K562 (cell line): Measurements from ENCODE around the gene GLUL. TPM values are rescaled to one million over a fixed set of nuclear protein-coding genes. Genes with fewer than 3 reads are reported as not detected.

Experiments
- ATAC-seq: fragments of 200-7000 bp; cut with Tn5 transposase; 3 replicates; pipeline ENCODE4 v1.9.1; 2020; ENCODE audit warnings: moderate library complexity
- BruUV-seq: library from RNA; stranded (reverse); fragments of 400-500 nt; replicated peaks from 2 replicates; lab custom pipeline; 2021; lab: Mats Ljungman, UMichigan
- CTCF ChIA-PET: fragments of 300-600 bp; formaldehyde crosslinking; extraction: SDS; loops from one replicate; lab custom pipeline; 2021; ENCODE audit warnings: low intra/inter-chr PET ratio; lab: Yijun Ruan, JAX
- POLR2A ChIA-PET: fragments of 300-600, 350-650 bp; sonication (Branson Sonifier 250); formaldehyde crosslinking; extraction: SDS; loops from one replicate; lab custom pipeline; 2021; ENCODE audit warnings: antibody characterized with exemption, inconsistent platforms; lab: Yijun Ruan, JAX
- DNase-seq, 4 experiments: peaks; one replicate each; pipeline versions ENCODE4 v3.0.0 to v3.0.0-alpha.2; 2011 to 2018; ENCODE audit warnings: low spot score in 3 of 4, mixed read lengths in 3 of 4; ENCODE audit errors: extremely low read depth in 1 of 4
- FAIRE-seq: peaks from 2 replicates; lab custom pipeline; 2011; peaks lifted over from hg19 to GRCh38; lab: Jason Lieb, UNC
- H2AFZ ChIP-seq: 2 replicates; pipeline ENCODE4 v1.6.0; 2011; ENCODE audit warnings: low read depth, low read length, control low read depth, inconsistent platforms
- H3K27ac ChIP-seq: fragments of 200-600 bp; 3 replicates; pipeline ENCODE4 v1.8.0; 2011; ENCODE audit warnings: low read depth, mild to moderate bottlenecking, control low read depth, inconsistent platforms, low read length, moderate library complexity, mixed read lengths; ENCODE audit errors: extremely low read depth
- H3K27me3 ChIP-seq, 2 experiments: fragments of 300-600 bp in 1 of 2; 2 replicates in 1 of 2; 3 replicates in 1 of 2; pipeline versions ENCODE4 v1.6.0 to v1.8.0; 2011; ENCODE audit warnings: inconsistent platforms in 2 of 2, low read length in 2 of 2, mild to moderate bottlenecking in 1 of 2, mixed read lengths in 1 of 2, moderate library complexity in 1 of 2; ENCODE audit not compliant: control insufficient read depth in 2 of 2, insufficient read depth in 2 of 2
- H3K36me3 ChIP-seq: fragments of 300-600 bp; 3 replicates; pipeline ENCODE4 v1.8.0; 2011; ENCODE audit warnings: mild to moderate bottlenecking, low read length, inconsistent platforms; ENCODE audit not compliant: control insufficient read depth, insufficient read depth
- H3K4me1 ChIP-seq, 2 experiments: fragments of 200-600 bp in 1 of 2; replicated peaks in 1 of 2; 2 replicates in 1 of 2; 3 replicates in 1 of 2; pipeline versions ENCODE4 v1.5.1 to v1.8.0; 2011; ENCODE audit warnings: inconsistent platforms in 2 of 2, low read length in 2 of 2, mild to moderate bottlenecking in 1 of 2, mixed read lengths in 1 of 2, moderate library complexity in 1 of 2; ENCODE audit not compliant: control insufficient read depth in 2 of 2, insufficient read depth in 2 of 2
- H3K4me2 ChIP-seq: 2 replicates; pipeline ENCODE4 v1.6.1; 2011; ENCODE audit warnings: low read length, control low read depth, inconsistent platforms, mixed read lengths; ENCODE audit not compliant: insufficient read depth
- H3K4me3 ChIP-seq: fragments of 200-600 bp; sonication (generic), shearing (Covaris generic); 2 replicates; pipeline ENCODE4 v1.5.1; 2016; ENCODE audit warnings: control low read depth, inconsistent platforms
- H3K79me2 ChIP-seq: fragments of 200-600 bp; 3 replicates; pipeline ENCODE4 v1.8.0; 2011; ENCODE audit warnings: low read length, inconsistent platforms; ENCODE audit not compliant: control insufficient read depth, insufficient read depth
- H3K9ac ChIP-seq, 2 experiments: 2 replicates each; pipeline versions ENCODE4 v1.6.0 to v1.6.1; 2011; ENCODE audit warnings: low read depth in 2 of 2, low read length in 2 of 2, control low read depth in 1 of 2, inconsistent platforms in 1 of 2, mild to moderate bottlenecking in 1 of 2, mixed read lengths in 1 of 2; ENCODE audit not compliant: insufficient read depth in 1 of 2
- H3K9me1 ChIP-seq: one replicate; pipeline ENCODE4 v1.6.0; 2011; ENCODE audit warnings: inconsistent platforms, mild to moderate bottlenecking, low read length, moderate library complexity; ENCODE audit not compliant: control insufficient read depth, insufficient read depth
- H3K9me3 ChIP-seq: replicated peaks from 2 replicates; pipeline ENCODE4 v1.5.1; 2011; ENCODE audit warnings: low read depth, low read length, inconsistent platforms; ENCODE audit not compliant: control insufficient read depth, insufficient read depth
- H4K20me1 ChIP-seq: replicated peaks from 2 replicates; pipeline ENCODE4 v1.6.1; 2011; ENCODE audit warnings: low read length, inconsistent platforms, mixed read lengths; ENCODE audit not compliant: control insufficient read depth, insufficient read depth
- BCOR ChIP-seq: fragments of 450-650 bp; IDR thresholded peaks from 2 replicates; pipeline ENCODE4 v1.6.1; 2016
- JUN ChIP-seq, 2 experiments: sonication (generic) in 1 of 2; formaldehyde crosslinking in 1 of 2; IDR thresholded peaks; 2 replicates each; pipeline versions ENCODE4 v1.6.1 to v1.8.0; 2012 to 2022; ENCODE audit warnings: borderline replicate concordance in 2 of 2, mild to moderate bottlenecking in 2 of 2, improper control_type of control experiment in 1 of 2, low read depth in 1 of 2, low read length in 1 of 2, missing genetic modification reagents in 1 of 2
- MAFG ChIP-seq: fragments of 450-650 bp; conservative IDR thresholded peaks from 2 replicates; pipeline ENCODE4 v1.6.1; 2016; ENCODE audit warnings: missing genetic modification characterization, missing compliant biosample characterization
- NCOR1 ChIP-seq: fragments of 450-650 bp; IDR thresholded peaks from 2 replicates; pipeline ENCODE4 v1.6.1; 2016; ENCODE audit warnings: mild to moderate bottlenecking, moderate library complexity
- RBM15 ChIP-seq: fragments of 200-400 bp; formaldehyde crosslinking; IDR thresholded peaks from 2 replicates; pipeline ENCODE4 v1.6.1; 2018; ENCODE audit warnings: mild to moderate bottlenecking, low read length, moderate library complexity; ENCODE audit not compliant: insufficient read depth
- TRIM24 ChIP-seq, 2 experiments: fragments of 450-650 bp; IDR thresholded peaks; 2 replicates each; pipeline ENCODE4 v1.6.1; 2016
- ZNF146 ChIP-seq: IDR thresholded peaks from one replicate; pipeline ENCODE4 v1.6.1; 2018; ENCODE audit warnings: missing compliant biosample characterization; ENCODE audit not compliant: unreplicated experiment
- WGBS: fragments of 100-300 bp; shearing (Covaris generic); methylation state at CpG from one replicate; pipeline ENCODE4 v1.1.6; 2016; ENCODE audit warnings: low coverage, mixed read lengths; ENCODE audit not compliant: insufficient coverage; ENCODE audit errors: missing lambda C conversion rate; 5-methylcytosine and 5-hydroxymethylcytosine counted together
- in situ Hi-C: fragments of 300-500 bp; cut with MboI; formaldehyde crosslinking; loops from 4 replicates; pipeline ENCODE4 v1.15.0; 2018; ENCODE audit warnings: inconsistent platforms, mixed read lengths
- intact Hi-C: fragments of 100-400 bp; cut with micrococcal nuclease; formaldehyde crosslinking; loops from 2 replicates; pipeline ENCODE4 v1.14.2; 2022
- polyA plus RNA-seq, 8 experiments: library from polyadenylated mRNA; depleted of rRNA in 4 of 8; stranded (reverse) in 5 of 8; unstranded in 3 of 8; fragments of >200 nt; fragmentation: Nextera tagmentation in 2 of 8; fragmentation: Illumina TruSeq in 1 of 8; extraction: Ambion mirVana in 2 of 8; extraction: Trizol in 1 of 8; gene quantifications; 2 replicates each; pipeline versions ENCODE4 v1.2.1 to v1.2.3, GENCODE V29; 2011 to 2014; ENCODE audit warnings: inconsistent platforms in 1 of 8, missing spikeins in 1 of 8
- total RNA-seq, 7 experiments: library from RNA; depleted of rRNA in 6 of 7; stranded (reverse); fragments of >200 nt in 6 of 7; fragmentation: Illumina TruSeq in 2 of 7; extraction: Trizol in 2 of 7; gene quantifications; 2 replicates each; pipeline versions ENCODE4 v1.2.1 to v1.2.3, GENCODE V29; 2011 to 2021; ENCODE audit warnings: low replicate concordance in 1 of 7
- TF ChIP-seq, protein P1 (sequence below), 2 experiments: fragments of 450-650 bp in 1 of 2; sonication (generic) in 1 of 2; formaldehyde crosslinking in 1 of 2; IDR thresholded peaks in 1 of 2; conservative IDR thresholded peaks in 1 of 2; 2 replicates each; pipeline versions ENCODE4 v1.6.1 to v1.8.1; 2016 to 2023; ENCODE audit warnings: mild to moderate bottlenecking in 2 of 2, moderate library complexity in 2 of 2, inconsistent platforms in 1 of 2, missing genetic modification reagents in 1 of 2
- TF ChIP-seq, protein P2 (sequence below): sonication (generic); formaldehyde crosslinking; IDR thresholded peaks from 2 replicates; pipeline ENCODE4 v1.8.0; 2023; ENCODE audit warnings: mild to moderate bottlenecking, missing genetic modification reagents

The GLUL gene
- total and polyA plus RNA-seq, 9 of the 15 experiments (the other 6 are each of a cell fraction or from before 2014, with no cell fraction given): 1,088 to 4,222 (median 1,338) TPM

DNA sequence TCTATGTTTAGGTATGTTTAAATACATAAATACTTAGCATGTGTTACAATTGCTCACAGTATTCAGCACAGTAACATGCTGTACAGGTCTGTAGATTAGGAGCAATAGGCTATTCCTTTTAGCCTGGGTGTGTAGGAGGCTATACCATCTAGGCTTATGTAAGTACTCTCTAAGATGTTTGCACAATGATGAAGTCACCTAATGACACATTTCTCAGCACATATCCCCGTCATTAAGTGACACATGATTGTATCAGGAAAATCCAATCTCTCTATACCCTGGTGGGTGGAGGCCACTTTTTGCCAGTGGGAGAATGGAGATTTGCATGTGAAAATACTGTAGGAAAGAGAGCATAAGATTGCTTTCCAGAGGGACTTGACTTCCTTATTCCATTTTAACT lies 14.4 kb upstream of the GLUL start:
- H3K36me3 ChIP-seq: no peaks in the 10 kb centered on the region
- ATAC-seq: no peak
- no peak for FAIRE-seq
- TF ChIP-seq, protein P1, sequence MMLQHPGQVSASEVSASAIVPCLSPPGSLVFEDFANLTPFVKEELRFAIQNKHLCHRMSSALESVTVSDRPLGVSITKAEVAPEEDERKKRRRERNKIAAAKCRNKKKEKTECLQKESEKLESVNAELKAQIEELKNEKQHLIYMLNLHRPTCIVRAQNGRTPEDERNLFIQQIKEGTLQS (IDR thresholded peaks at IDR 0.05): peak; percentile 66; the same call in 1 of the 2 replicates
- TF ChIP-seq, protein P1 (CRISPR knock-in tag; conservative IDR thresholded peaks at IDR 0.05): no peak
- TF ChIP-seq ZNF146 (CRISPR knock-in tag): no peak
- no peak for TF ChIP-seq MAFG
- TF ChIP-seq, protein P2, sequence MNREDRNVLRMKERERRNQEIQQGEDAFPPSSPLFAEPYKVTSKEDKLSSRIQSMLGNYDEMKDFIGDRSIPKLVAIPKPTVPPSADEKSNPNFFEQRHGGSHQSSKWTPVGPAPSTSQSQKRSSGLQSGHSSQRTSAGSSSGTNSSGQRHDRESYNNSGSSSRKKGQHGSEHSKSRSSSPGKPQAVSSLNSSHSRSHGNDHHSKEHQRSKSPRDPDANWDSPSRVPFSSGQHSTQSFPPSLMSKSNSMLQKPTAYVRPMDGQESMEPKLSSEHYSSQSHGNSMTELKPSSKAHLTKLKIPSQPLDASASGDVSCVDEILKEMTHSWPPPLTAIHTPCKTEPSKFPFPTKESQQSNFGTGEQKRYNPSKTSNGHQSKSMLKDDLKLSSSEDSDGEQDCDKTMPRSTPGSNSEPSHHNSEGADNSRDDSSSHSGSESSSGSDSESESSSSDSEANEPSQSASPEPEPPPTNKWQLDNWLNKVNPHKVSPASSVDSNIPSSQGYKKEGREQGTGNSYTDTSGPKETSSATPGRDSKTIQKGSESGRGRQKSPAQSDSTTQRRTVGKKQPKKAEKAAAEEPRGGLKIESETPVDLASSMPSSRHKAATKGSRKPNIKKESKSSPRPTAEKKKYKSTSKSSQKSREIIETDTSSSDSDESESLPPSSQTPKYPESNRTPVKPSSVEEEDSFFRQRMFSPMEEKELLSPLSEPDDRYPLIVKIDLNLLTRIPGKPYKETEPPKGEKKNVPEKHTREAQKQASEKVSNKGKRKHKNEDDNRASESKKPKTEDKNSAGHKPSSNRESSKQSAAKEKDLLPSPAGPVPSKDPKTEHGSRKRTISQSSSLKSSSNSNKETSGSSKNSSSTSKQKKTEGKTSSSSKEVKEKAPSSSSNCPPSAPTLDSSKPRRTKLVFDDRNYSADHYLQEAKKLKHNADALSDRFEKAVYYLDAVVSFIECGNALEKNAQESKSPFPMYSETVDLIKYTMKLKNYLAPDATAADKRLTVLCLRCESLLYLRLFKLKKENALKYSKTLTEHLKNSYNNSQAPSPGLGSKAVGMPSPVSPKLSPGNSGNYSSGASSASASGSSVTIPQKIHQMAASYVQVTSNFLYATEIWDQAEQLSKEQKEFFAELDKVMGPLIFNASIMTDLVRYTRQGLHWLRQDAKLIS (CRISPR knock-in tag): no peak
- TF ChIP-seq BCOR: no peak
- peak in 1 of 2 experiments; percentile 11; a peak in 1 of 4 replicates for TF ChIP-seq TRIM24 (IDR thresholded peaks at IDR 0.05)
- TF ChIP-seq RBM15: no peak
- peak; percentile 34; the same call in 1 of the 2 replicates for TF ChIP-seq JUN (IDR thresholded peaks at IDR 0.05; ENCODE audit: borderline replicate concordance, low read depth, low read length)
- TF ChIP-seq JUN (CRISPR knock-in tag; IDR thresholded peaks at IDR 0.05; ENCODE audit: borderline replicate concordance): no peak
- TF ChIP-seq NCOR1: no peak
- H4K20me1 ChIP-seq: no peaks in the 10 kb centered on the region
- WGBS: 0% methylated on average over 1 of the region's 1 CpG
- no peak overlapping the region for H2AFZ ChIP-seq
- no peak overlapping the region for H3K4me3 ChIP-seq
- in situ Hi-C loops (no loop called here), intact Hi-C loops (no loop called here)
- no TSS peak for BruUV-seq
- no peaks in the 10 kb centered on the region for H3K9me1 ChIP-seq
- no peaks in the 10 kb centered on the region; a peak in 1 of 5 replicates for H3K27me3 ChIP-seq
- H3K4me1 ChIP-seq: no peaks in the 10 kb centered on the region
- no peak overlapping the region for H3K27ac ChIP-seq
- H3K4me2 ChIP-seq: no peak overlapping the region
- POLR2A ChIA-PET: no interaction called here
- no peaks in the 10 kb centered on the region for H3K9me3 ChIP-seq
- no peak overlapping the region for H3K9ac ChIP-seq
- no peak for DNase-seq
- no peaks in the 10 kb centered on the region for H3K79me2 ChIP-seq
- CTCF ChIA-PET: no interaction called here
